ENCODE results near the gene HES1. TPM values are rescaled to one million over a fixed set of nuclear protein-coding genes. Genes with fewer than 3 reads are reported as not detected.
"Not testable (repeated sequence)": the region's sequence is repeated elsewhere in the genome, so short reads cannot be mapped to it uniquely, and the experiment has no call there.

The HES1 gene
- total RNA-seq, 2 experiments from 2014 or later: not detected

- Mint-ChIP-seq H3K27me3 (ENCODE audit: low read depth) (peaks cover 65% of the 10 kb centered on the region), H3K27ac (no peak overlapping the region), H3K9me3 (ENCODE audit: insufficient read depth) (no peaks in the 10 kb centered on the region), H3K4me3 (no peak overlapping the region), H3K36me3 (ENCODE audit: low read depth) (no peaks in the 10 kb centered on the region), H3K4me1 (ENCODE audit: low read depth) (peaks cover 54% of the 10 kb centered on the region)
- DNase-seq (no peak), ATAC-seq (no peak)
- POLR2A ChIA-PET: no interaction called here
- CTCF ChIA-PET: interaction anchor here (2.0 to 2.1 kb wide), 2 partner anchors 176 kb away, joined by 10 to 11 read pairs; no protein-coding TSS in a partner anchor
Measured at GRCh38 chr3:194139814-194140391, 4.0 kb downstream of the HES1 start.

- CTCF ChIA-PET: interaction anchor here (0.8 to 2.1 kb wide), 4 partner anchors 14 to 360 kb away, joined by 3 to 11 read pairs (median 5); no protein-coding TSS in a partner anchor
- Mint-ChIP-seq H3K4me3 (no peak overlapping the region), H3K36me3 (ENCODE audit: low read depth) (no peaks in the 10 kb centered on the region), H3K4me1 (ENCODE audit: low read depth) (peaks cover 47% of the 10 kb centered on the region), H3K27me3 (ENCODE audit: low read depth) (peaks cover 67% of the 10 kb centered on the region), H3K27ac (no peak overlapping the region), H3K9me3 (ENCODE audit: insufficient read depth) (no peaks in the 10 kb centered on the region)
- POLR2A ChIA-PET: no interaction called here
- ATAC-seq (peak; percentile 25), DNase-seq (peak; percentile 42)
Measured at GRCh38 chr3:194140520-194141414, 4.8 kb downstream of the HES1 start.

GRCh38 chr3:194141415-194142155 is 5.6 kb downstream of the HES1 start:
- CTCF ChIA-PET: interaction anchor here (0.8 to 2.1 kb wide), 4 partner anchors 13 to 361 kb away, joined by 3 to 11 read pairs (median 5); no protein-coding TSS in a partner anchor
- ATAC-seq: peak; percentile 59
- H3K27me3 Mint-ChIP-seq (ENCODE audit: low read depth): peaks cover 62% of the 10 kb centered on the region

DNA sequence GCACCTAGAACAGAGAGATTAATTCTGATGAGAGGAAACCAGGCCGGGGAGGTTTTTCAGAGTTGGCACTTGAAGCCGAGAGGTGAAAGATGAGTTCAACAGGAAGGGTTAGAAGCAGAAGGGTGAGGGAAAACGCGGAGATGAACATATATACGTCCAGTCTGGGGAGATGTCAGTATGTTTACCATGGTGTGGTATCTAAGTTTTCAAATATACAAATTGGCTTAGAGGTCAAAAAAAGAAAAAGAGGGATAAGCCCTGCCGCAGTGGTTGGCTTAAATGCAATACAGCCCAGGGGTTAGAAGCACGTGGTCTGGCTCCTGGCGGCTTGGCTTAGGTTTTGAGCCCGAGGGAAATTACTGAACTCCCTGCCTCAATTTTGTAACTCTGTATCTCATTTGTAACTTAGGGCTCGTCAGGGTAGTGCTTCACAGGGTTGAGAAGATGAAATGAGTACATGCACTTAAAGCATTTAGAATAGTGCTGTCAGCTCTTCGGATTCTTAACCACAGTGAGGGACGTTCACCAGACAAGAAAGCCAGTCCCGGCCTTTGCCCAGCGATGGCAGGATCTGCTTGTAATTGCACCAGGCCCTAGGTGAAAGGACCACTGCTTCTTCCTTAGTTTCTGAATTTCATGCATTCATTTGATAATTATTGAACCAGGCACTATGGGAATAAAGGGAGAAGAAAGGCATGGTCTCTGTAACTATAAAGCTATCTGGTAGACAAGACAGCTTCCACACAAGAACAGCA is 6.4 kb downstream of the HES1 start:
- no peaks in the 10 kb centered on the region for H3K9me3 Mint-ChIP-seq (ENCODE audit: insufficient read depth)
- H3K4me3 Mint-ChIP-seq: peak overlapping the region; percentile 54
- POLR2A ChIA-PET: no interaction called here
- peak overlapping the region; percentile 39 for H3K27ac Mint-ChIP-seq
- no peak for ATAC-seq
- H3K4me1 Mint-ChIP-seq (ENCODE audit: low read depth): peaks cover 32% of the 10 kb centered on the region
- H3K36me3 Mint-ChIP-seq (ENCODE audit: low read depth): no peaks in the 10 kb centered on the region
- peaks cover 54% of the 10 kb centered on the region for H3K27me3 Mint-ChIP-seq (ENCODE audit: low read depth)
- CTCF ChIA-PET: interaction anchor here (1.0 to 2.1 kb wide), 2 partner anchors 113 to 174 kb away, joined by 3 to 11 read pairs; no protein-coding TSS in a partner anchor
- DNase-seq: peak; percentile 32

More at GRCh38 chr3:194141415-194142155, 5.6 kb downstream of the HES1 start:
- Mint-ChIP-seq H3K36me3 (ENCODE audit: low read depth) (no peaks in the 10 kb centered on the region), H3K27ac (peak overlapping the region; percentile 39), H3K4me3 (peak overlapping the region; percentile 54), H3K9me3 (ENCODE audit: insufficient read depth) (no peaks in the 10 kb centered on the region), H3K4me1 (ENCODE audit: low read depth) (peaks cover 39% of the 10 kb centered on the region)
- DNase-seq: peak; percentile 72
- POLR2A ChIA-PET: no interaction called here

DNA sequence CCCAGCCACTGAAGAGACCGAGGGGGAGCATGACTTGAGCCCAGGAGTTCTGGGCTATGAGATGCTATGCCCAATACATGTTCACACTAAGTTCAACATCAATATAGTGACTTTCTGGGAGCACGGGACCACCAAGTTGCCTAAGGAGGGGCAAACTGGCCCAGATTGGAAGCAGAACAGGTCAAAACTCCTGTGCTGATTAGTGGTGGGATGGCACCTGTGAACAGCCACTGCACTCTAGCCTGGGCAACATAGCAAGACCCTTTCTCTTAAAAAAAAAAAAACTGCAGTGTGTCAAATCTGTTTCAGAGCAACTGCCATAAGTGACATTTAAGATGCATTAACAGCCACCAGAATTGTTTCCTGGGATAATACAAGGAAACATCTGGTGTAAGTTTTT is 9.8 kb downstream of the HES1 start:
- POLR2A ChIA-PET: no interaction called here
- H3K27me3 Mint-ChIP-seq (ENCODE audit: low read depth): peaks cover 42% of the 10 kb centered on the region
- peaks cover 15% of the 10 kb centered on the region for H3K4me1 Mint-ChIP-seq (ENCODE audit: low read depth)
- DNase-seq: no peak
- no peak for ATAC-seq
- no peak overlapping the region for H3K4me3 Mint-ChIP-seq
- no peaks in the 10 kb centered on the region for H3K9me3 Mint-ChIP-seq (ENCODE audit: insufficient read depth)
- no peaks in the 10 kb centered on the region for H3K36me3 Mint-ChIP-seq (ENCODE audit: low read depth)
- no peak overlapping the region for H3K27ac Mint-ChIP-seq
- CTCF ChIA-PET: no interaction called here

GRCh38 chr3:194147679-194148078 is 11.7 kb downstream of the HES1 start:
- CTCF ChIA-PET: interaction anchor here (1.4 kb wide), 1 partner anchor 168 kb away, joined by 3 read pairs; no protein-coding TSS in a partner anchor

GRCh38 chr3:194148383-194148782 is 12.4 kb downstream of the HES1 start:
- H3K27ac Mint-ChIP-seq: no peak overlapping the region
- H3K9me3 Mint-ChIP-seq (ENCODE audit: insufficient read depth): no peaks in the 10 kb centered on the region
- ATAC-seq (no peak), DNase-seq (no peak)
- no peak overlapping the region for H3K4me3 Mint-ChIP-seq
- H3K4me1 Mint-ChIP-seq (ENCODE audit: low read depth): peaks cover 1% of the 10 kb centered on the region
- no peaks in the 10 kb centered on the region for H3K36me3 Mint-ChIP-seq (ENCODE audit: low read depth)
- CTCF ChIA-PET: interaction anchor here (1.4 kb wide), 1 partner anchor 168 kb away, joined by 3 read pairs; no protein-coding TSS in a partner anchor
- POLR2A ChIA-PET: no interaction called here
- H3K27me3 Mint-ChIP-seq (ENCODE audit: low read depth): peaks cover 43% of the 10 kb centered on the region

More at GRCh38 chr3:194147679-194148078, 11.7 kb downstream of the HES1 start:
- no peak for ATAC-seq
- peaks cover 3% of the 10 kb centered on the region for H3K4me1 Mint-ChIP-seq (ENCODE audit: low read depth)
- H3K9me3 Mint-ChIP-seq (ENCODE audit: insufficient read depth): no peaks in the 10 kb centered on the region
- H3K4me3 Mint-ChIP-seq: no peak overlapping the region
- POLR2A ChIA-PET: no interaction called here
- DNase-seq: no peak
- H3K36me3 Mint-ChIP-seq (ENCODE audit: low read depth): no peaks in the 10 kb centered on the region
- no peak overlapping the region for H3K27ac Mint-ChIP-seq
- peaks cover 43% of the 10 kb centered on the region for H3K27me3 Mint-ChIP-seq (ENCODE audit: low read depth)

GRCh38 chr3:194150252-194150934 is 14.4 kb downstream of the HES1 start:
- ChIA-PET POLR2A (no interaction called here), CTCF (no interaction called here)
- Mint-ChIP-seq H3K4me1 (ENCODE audit: low read depth) (no peaks in the 10 kb centered on the region), H3K27ac (no peak overlapping the region), H3K4me3 (no peak overlapping the region), H3K9me3 (ENCODE audit: insufficient read depth) (peaks cover 3% of the 10 kb centered on the region), H3K36me3 (ENCODE audit: low read depth) (no peaks in the 10 kb centered on the region), H3K27me3 (ENCODE audit: low read depth) (peaks cover 28% of the 10 kb centered on the region)
- no peak for DNase-seq
- no peak for ATAC-seq

DNA sequence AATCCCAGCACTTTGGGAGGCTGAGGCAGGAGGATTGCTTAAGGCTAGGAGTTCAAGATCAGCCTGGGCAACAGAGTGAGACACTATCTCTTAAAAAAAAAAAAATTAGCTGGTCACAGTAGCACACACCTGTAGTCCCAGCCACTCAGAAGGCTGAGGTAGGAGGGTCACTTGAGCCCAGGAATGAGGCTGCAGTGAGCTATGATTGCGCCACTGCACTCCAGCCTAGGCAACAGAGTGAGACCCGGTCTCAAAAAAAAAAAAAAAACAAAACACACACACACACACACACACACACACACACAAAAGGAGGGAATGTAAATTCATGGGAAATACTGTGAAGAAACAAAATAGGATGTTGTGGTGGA is 15.0 kb downstream of the HES1 start:
- H3K27me3 Mint-ChIP-seq (ENCODE audit: low read depth): peaks cover 25% of the 10 kb centered on the region
- CTCF ChIA-PET; H3K27ac Mint-ChIP-seq; H3K4me1 Mint-ChIP-seq (ENCODE audit: low read depth); H3K36me3 Mint-ChIP-seq (ENCODE audit: low read depth); ATAC-seq; H3K4me3 Mint-ChIP-seq; POLR2A ChIA-PET; H3K9me3 Mint-ChIP-seq (ENCODE audit: insufficient read depth); DNase-seq: not testable (repeated sequence)

DNA sequence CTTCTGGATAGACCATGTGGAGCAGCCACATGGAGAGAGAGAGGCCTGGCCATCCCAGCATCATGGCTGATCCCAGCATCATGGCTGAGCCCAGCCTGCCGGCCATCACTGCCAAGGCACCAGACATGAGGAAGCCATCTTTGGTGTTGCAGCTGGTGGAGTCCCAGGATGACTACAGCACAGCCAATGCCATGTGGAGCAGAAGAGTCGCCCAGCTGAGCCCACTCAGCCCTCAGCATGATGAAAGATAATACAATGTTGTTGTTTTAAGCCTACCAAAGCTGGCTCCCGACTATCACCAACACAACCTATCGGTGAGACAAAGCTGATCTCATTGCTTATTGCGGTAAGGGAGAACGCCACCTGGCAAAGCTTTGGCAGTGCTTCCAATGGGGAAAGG is 18.4 kb downstream of the HES1 start:
- peaks cover 24% of the 10 kb centered on the region for H3K27me3 Mint-ChIP-seq (ENCODE audit: low read depth)
- POLR2A ChIA-PET: no interaction called here

GRCh38 chr3:194156095-194156494 is 20.1 kb downstream of the HES1 start:
- CTCF ChIA-PET: interaction anchor here (1.1 kb wide), 1 partner anchor 160 kb away, joined by 4 read pairs; no protein-coding TSS in a partner anchor
- no peak for DNase-seq
- Mint-ChIP-seq H3K27ac (no peak overlapping the region), H3K4me1 (ENCODE audit: low read depth) (no peaks in the 10 kb centered on the region), H3K27me3 (ENCODE audit: low read depth) (peaks cover 27% of the 10 kb centered on the region), H3K4me3 (no peak overlapping the region), H3K36me3 (ENCODE audit: low read depth) (no peaks in the 10 kb centered on the region), H3K9me3 (ENCODE audit: insufficient read depth) (peaks cover 3% of the 10 kb centered on the region)
- POLR2A ChIA-PET: no interaction called here
- no peak for ATAC-seq

More for the DNA sequence above, 18.4 kb downstream of the HES1 start:
- ATAC-seq: no peak
- peaks cover 3% of the 10 kb centered on the region for H3K9me3 Mint-ChIP-seq (ENCODE audit: insufficient read depth)
- CTCF ChIA-PET: interaction anchor here (0.8 kb wide), 1 partner anchor 13 kb away, joined by 3 read pairs; no protein-coding TSS in a partner anchor
- no peaks in the 10 kb centered on the region for H3K36me3 Mint-ChIP-seq (ENCODE audit: low read depth)
- no peak overlapping the region for H3K4me3 Mint-ChIP-seq
- no peaks in the 10 kb centered on the region for H3K4me1 Mint-ChIP-seq (ENCODE audit: low read depth)
- DNase-seq: no peak
- H3K27ac Mint-ChIP-seq: no peak overlapping the region
